Measurements from ENCODE around the gene MOB2. TPM values are rescaled to one million over a fixed set of nuclear protein-coding genes. Genes with fewer than 3 reads are reported as not detected.

Gene MOB2, protein sequence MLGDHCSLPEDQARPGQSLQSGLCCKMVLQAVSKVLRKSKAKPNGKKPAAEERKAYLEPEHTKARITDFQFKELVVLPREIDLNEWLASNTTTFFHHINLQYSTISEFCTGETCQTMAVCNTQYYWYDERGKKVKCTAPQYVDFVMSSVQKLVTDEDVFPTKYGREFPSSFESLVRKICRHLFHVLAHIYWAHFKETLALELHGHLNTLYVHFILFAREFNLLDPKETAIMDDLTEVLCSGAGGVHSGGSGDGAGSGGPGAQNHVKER
- 31.6 TPM in 2 replicates for total RNA-seq

GRCh38 chr11:1486054-1486825, at the start of gene MOB2:
TSS of gene MOB2 (minus strand) at chr11:1486779. CDS start at chr11:1486556, 223 bp downstream.

Other genes with a start within 250 kb of the MOB2 start
- gene TOLLIP, start 177.1 kb downstream of the MOB2 start, total RNA-seq, result 23.4 and 26.4 TPM in 2 replicates
- gene BRSK2, start 96.8 kb downstream of the MOB2 start, total RNA-seq, result 0.12 and 0.26 TPM in 2 replicates
- gene DUSP8, start 85.5 kb upstream of the MOB2 start, total RNA-seq, result 0.40 and 0.62 TPM in 2 replicates
- gene KRTAP5-1, start 98.5 kb upstream of the MOB2 start, total RNA-seq, result not detected in 2 replicates
- gene KRTAP5-2, start 111.5 kb upstream of the MOB2 start, total RNA-seq, result not detected in 2 replicates
- not detected in 2 replicates for gene KRTAP5-3, start 121.7 kb upstream of the MOB2 start, total RNA-seq
- gene KRTAP5-4, start 135.4 kb upstream of the MOB2 start, total RNA-seq, result 0.19 TPM in 1 of 2 replicates, not detected in the other
- not detected in 2 replicates for gene KRTAP5-5, start 143.0 kb upstream of the MOB2 start, total RNA-seq
- gene KRTAP5-6, start 210.4 kb upstream of the MOB2 start, total RNA-seq, result not detected in 2 replicates

Measured in aortic smooth muscle cell (primary cell).